A549 (cell line): ENCODE measurements around the gene ESRRG.

Experiments
- BHLHE40 ChIP-seq: IDR thresholded peaks from 2 replicates; pipeline ENCODE4 v1.6.1; 2012; ENCODE audit warnings: low read depth, low read length, inconsistent platforms
- KDM1A ChIP-seq: fragments of 200-600 bp; sonication (generic); IDR thresholded peaks from 2 replicates; pipeline ENCODE4 v1.6.1; 2016; ENCODE audit warnings: low read depth, mild to moderate bottlenecking
- MAZ ChIP-seq: fragments of 150-350 bp; IDR thresholded peaks from 2 replicates; pipeline ENCODE4 v1.6.1; 2014; ENCODE audit warnings: antibody characterized with exemption, low read depth, low read length, borderline replicate concordance
- POLR2A ChIP-seq: IDR thresholded peaks from 2 replicates; pipeline ENCODE4 v1.6.1; 2012; ENCODE audit warnings: mild to moderate bottlenecking, low read length
- RAD21 ChIP-seq, 2 experiments: fragments of >200 bp in 1 of 2; sonication (Bioruptor Twin) in 1 of 2; formaldehyde crosslinking in 1 of 2; IDR thresholded peaks in 1 of 2; conservative IDR thresholded peaks in 1 of 2; 2 replicates in 1 of 2; 3 replicates in 1 of 2; pipeline ENCODE4 v1.6.1; 2012 to 2018; ENCODE audit warnings: inconsistent platforms in 1 of 2
- RFX5 ChIP-seq: fragments of 450-650 bp; IDR thresholded peaks from 2 replicates; pipeline ENCODE4 v1.7.1; 2014; ENCODE audit warnings: antibody characterized with exemption, mild to moderate bottlenecking, moderate library complexity
- SMC3 ChIP-seq: fragments of >200 bp; sonication (Bioruptor Twin); formaldehyde crosslinking; IDR thresholded peaks from 3 replicates; pipeline ENCODE4 v1.6.1; 2018; ENCODE audit warnings: inconsistent platforms
- TF ChIP-seq, protein P1 (sequence below): fragments of >200 bp; sonication (Bioruptor Twin); formaldehyde crosslinking; IDR thresholded peaks from 3 replicates; pipeline ENCODE4 v1.5.1; 2016
- TF ChIP-seq, protein P2 (sequence below): fragments of 450-650 bp; IDR thresholded peaks from 2 replicates; pipeline ENCODE4 v1.6.1; 2014; ENCODE audit warnings: antibody characterized with exemption

DNA sequence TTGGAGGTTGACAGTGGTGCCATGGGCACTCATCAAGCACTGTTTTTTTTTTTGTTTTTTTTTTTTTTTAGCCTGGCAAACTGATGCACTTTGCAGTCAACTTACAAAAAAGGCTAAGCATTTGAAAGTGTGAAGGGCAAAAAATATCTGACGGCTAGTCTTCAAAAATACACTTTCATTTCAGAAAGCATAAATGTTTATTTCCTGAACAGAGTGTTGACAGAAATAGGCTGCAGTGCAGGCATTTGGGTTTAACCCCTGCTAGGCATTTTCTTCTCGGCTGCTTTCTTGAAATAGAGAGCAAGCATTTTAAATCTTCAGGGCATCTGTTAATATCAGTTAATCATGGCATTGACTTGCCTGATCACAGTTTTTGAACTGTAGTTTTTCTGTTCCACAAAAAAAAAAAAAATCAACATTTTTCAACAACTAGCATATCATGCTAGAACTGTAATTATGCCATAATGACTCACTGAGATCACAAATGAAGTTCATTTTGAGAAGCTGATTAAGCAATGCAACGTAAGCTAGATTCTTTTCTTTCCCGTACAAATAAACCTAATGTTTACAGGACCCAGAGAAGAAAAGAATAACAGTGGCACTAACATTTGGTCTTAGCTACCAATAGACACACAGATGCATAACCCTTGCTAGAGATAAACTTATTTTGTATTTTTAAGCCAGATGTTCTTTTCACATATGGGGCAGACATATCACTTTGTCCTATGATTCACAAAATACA, 199.6 kb downstream of the ESRRG start:
- TF ChIP-seq POLR2A (no peak), BHLHE40 (no peak), RAD21 (conservative IDR thresholded peaks at IDR 0.05 in 1 of 2, IDR thresholded peaks at IDR 0.05 in 1 of 2) (no peak), SMC3 (no peak), KDM1A (no peak), RFX5 (no peak), MAZ (no peak)
- TF ChIP-seq, protein P1, sequence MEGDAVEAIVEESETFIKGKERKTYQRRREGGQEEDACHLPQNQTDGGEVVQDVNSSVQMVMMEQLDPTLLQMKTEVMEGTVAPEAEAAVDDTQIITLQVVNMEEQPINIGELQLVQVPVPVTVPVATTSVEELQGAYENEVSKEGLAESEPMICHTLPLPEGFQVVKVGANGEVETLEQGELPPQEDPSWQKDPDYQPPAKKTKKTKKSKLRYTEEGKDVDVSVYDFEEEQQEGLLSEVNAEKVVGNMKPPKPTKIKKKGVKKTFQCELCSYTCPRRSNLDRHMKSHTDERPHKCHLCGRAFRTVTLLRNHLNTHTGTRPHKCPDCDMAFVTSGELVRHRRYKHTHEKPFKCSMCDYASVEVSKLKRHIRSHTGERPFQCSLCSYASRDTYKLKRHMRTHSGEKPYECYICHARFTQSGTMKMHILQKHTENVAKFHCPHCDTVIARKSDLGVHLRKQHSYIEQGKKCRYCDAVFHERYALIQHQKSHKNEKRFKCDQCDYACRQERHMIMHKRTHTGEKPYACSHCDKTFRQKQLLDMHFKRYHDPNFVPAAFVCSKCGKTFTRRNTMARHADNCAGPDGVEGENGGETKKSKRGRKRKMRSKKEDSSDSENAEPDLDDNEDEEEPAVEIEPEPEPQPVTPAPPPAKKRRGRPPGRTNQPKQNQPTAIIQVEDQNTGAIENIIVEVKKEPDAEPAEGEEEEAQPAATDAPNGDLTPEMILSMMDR, result no peak
- TF ChIP-seq, protein P2, sequence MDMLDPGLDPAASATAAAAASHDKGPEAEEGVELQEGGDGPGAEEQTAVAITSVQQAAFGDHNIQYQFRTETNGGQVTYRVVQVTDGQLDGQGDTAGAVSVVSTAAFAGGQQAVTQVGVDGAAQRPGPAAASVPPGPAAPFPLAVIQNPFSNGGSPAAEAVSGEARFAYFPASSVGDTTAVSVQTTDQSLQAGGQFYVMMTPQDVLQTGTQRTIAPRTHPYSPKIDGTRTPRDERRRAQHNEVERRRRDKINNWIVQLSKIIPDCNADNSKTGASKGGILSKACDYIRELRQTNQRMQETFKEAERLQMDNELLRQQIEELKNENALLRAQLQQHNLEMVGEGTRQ, result no peak
